PFSK-1 (cell line): ENCODE measurements around the gene HNF1B.

Experiments
- FOXP2 ChIP-seq: optimal IDR thresholded peaks from 2 replicates; pipeline ENCODE3; 2011; ENCODE audit warnings: borderline replicate concordance, control low read depth, inconsistent platforms; ENCODE audit not compliant: insufficient read depth; ENCODE audit errors: extremely low read length, extremely low read depth
- POLR2AphosphoS5 ChIP-seq: IDR thresholded peaks from 2 replicates; pipeline ENCODE4 v1.6.1; 2012; ENCODE audit warnings: low read depth, mild to moderate bottlenecking, control low read depth, low read length, moderate library complexity
- REST ChIP-seq, 2 experiments: IDR thresholded peaks; 2 replicates each; pipeline versions ENCODE4 v1.6.1 to v1.8.0; 2011 to 2012; ENCODE audit warnings: low read depth in 2 of 2, low read length in 2 of 2, control low read depth in 1 of 2, inconsistent platforms in 1 of 2, mild to moderate bottlenecking in 1 of 2, moderate library complexity in 1 of 2; ENCODE audit not compliant: insufficient read depth in 1 of 2
- SIN3A ChIP-seq: IDR thresholded peaks from 2 replicates; pipeline ENCODE4 v1.6.1; 2012; ENCODE audit warnings: mild to moderate bottlenecking, low read length, moderate library complexity, borderline replicate concordance; ENCODE audit not compliant: insufficient read depth
- TAF1 ChIP-seq: IDR thresholded peaks from 2 replicates; pipeline ENCODE4 v1.6.1; 2012; ENCODE audit warnings: low read length, control low read depth, borderline replicate concordance; ENCODE audit not compliant: insufficient read depth

Gene HNF1B

GRCh38 chr17:37659925-37660324, 84.9 kb downstream of the HNF1B start:
- TF ChIP-seq TAF1: no peak
- TF ChIP-seq SIN3A: no peak
- no peak for TF ChIP-seq REST (IDR thresholded peaks at IDR 0.05; ENCODE audit: insufficient read depth in 1 of 2, low read depth in 2 of 2, low read length in 2 of 2)
- TF ChIP-seq POLR2AphosphoS5: no peak
- no peak for TF ChIP-seq FOXP2

- no peak for TF ChIP-seq REST (IDR thresholded peaks at IDR 0.05; ENCODE audit: insufficient read depth in 1 of 2, low read depth in 2 of 2, low read length in 2 of 2)
- no peak for TF ChIP-seq TAF1
Measured at GRCh38 chr17:37657202-37657601, 87.7 kb downstream of the HNF1B start.

GRCh38 chr17:37651849-37652248, 93.0 kb downstream of the HNF1B start:
- TF ChIP-seq SIN3A: no peak
- no peak for TF ChIP-seq POLR2AphosphoS5
- TF ChIP-seq TAF1: no peak
- TF ChIP-seq REST (IDR thresholded peaks at IDR 0.05; ENCODE audit: insufficient read depth in 1 of 2, low read depth in 2 of 2, low read length in 2 of 2): no peak
- no peak for TF ChIP-seq FOXP2

GRCh38 chr17:37650419-37651003, 94.3 kb downstream of the HNF1B start:
- TF ChIP-seq TAF1 (no peak), POLR2AphosphoS5 (no peak), REST (IDR thresholded peaks at IDR 0.05; ENCODE audit: insufficient read depth in 1 of 2, low read depth in 2 of 2, low read length in 2 of 2) (no peak)

GRCh38 chr17:37648555-37648954, 96.3 kb downstream of the HNF1B start:
- TF ChIP-seq SIN3A (no peak), REST (IDR thresholded peaks at IDR 0.05; ENCODE audit: insufficient read depth in 1 of 2, low read depth in 2 of 2, low read length in 2 of 2) (no peak), POLR2AphosphoS5 (no peak), FOXP2 (no peak), TAF1 (no peak)
